Osteocyte (in vitro differentiated cells): ENCODE measurements around the gene EME2. TPM values are rescaled to one million over a fixed set of nuclear protein-coding genes. Genes with fewer than 3 reads are reported as not detected.

ENCODE experiments used
- DNase-seq: peaks from one replicate; pipeline ENCODE4 v3.0.0; 2021; ENCODE audit warnings: mixed read lengths; ENCODE audit not compliant: unreplicated experiment; ENCODE audit errors: extremely low spot score
- H3K27ac Mint-ChIP-seq: one replicate; pipeline ENCODE4 v1.8.0; 2021; ENCODE audit warnings: mild to moderate bottlenecking, mixed read lengths; ENCODE audit not compliant: unreplicated experiment
- H3K27me3 Mint-ChIP-seq: one replicate; pipeline ENCODE4 v1.8.0; 2021; ENCODE audit warnings: mixed read lengths; ENCODE audit not compliant: unreplicated experiment
- H3K36me3 Mint-ChIP-seq: one replicate; pipeline ENCODE4 v1.8.0; 2021; ENCODE audit warnings: mixed read lengths; ENCODE audit not compliant: unreplicated experiment
- H3K4me1 Mint-ChIP-seq: one replicate; pipeline ENCODE4 v1.8.0; 2021; ENCODE audit warnings: mixed read lengths; ENCODE audit not compliant: unreplicated experiment
- H3K4me3 Mint-ChIP-seq: one replicate; pipeline ENCODE4 v1.8.0; 2021; ENCODE audit warnings: mild to moderate bottlenecking, moderate library complexity, mixed read lengths; ENCODE audit not compliant: unreplicated experiment
- H3K9me3 Mint-ChIP-seq: one replicate; pipeline ENCODE4 v1.8.0; 2021; ENCODE audit warnings: mixed read lengths; ENCODE audit not compliant: unreplicated experiment
- long read RNA-seq: library from polyadenylated mRNA; unstranded; transcript quantifications from one replicate; pipeline ENCODE4 v2.0.0, GENCODE V29; 2021
- total RNA-seq: library from RNA; stranded (reverse); gene quantifications from 2 replicates; pipeline ENCODE4 v1.2.1, GENCODE V29; 2021
- TF ChIP-seq, protein P1 (sequence below): fragments of 200-600 bp; sonication (generic); IDR thresholded peaks from 2 replicates; pipeline ENCODE4 v1.5.0; 2021; ENCODE audit warnings: antibody characterized with exemption, mild to moderate bottlenecking, moderate library complexity

Gene EME2, protein sequence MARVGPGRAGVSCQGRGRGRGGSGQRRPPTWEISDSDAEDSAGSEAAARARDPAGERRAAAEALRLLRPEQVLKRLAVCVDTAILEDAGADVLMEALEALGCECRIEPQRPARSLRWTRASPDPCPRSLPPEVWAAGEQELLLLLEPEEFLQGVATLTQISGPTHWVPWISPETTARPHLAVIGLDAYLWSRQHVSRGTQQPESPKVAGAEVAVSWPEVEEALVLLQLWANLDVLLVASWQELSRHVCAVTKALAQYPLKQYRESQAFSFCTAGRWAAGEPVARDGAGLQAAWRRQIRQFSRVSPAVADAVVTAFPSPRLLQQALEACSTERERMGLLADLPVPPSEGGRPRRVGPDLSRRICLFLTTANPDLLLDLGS
- total RNA-seq, result 21.5 and 22.4 TPM in 2 replicates
- long read RNA-seq, partial matches to known transcripts, result 0 of 1 reads
- long read RNA-seq, other reads (novel, unspliced or antisense), result 1 of 1 reads

DNA sequence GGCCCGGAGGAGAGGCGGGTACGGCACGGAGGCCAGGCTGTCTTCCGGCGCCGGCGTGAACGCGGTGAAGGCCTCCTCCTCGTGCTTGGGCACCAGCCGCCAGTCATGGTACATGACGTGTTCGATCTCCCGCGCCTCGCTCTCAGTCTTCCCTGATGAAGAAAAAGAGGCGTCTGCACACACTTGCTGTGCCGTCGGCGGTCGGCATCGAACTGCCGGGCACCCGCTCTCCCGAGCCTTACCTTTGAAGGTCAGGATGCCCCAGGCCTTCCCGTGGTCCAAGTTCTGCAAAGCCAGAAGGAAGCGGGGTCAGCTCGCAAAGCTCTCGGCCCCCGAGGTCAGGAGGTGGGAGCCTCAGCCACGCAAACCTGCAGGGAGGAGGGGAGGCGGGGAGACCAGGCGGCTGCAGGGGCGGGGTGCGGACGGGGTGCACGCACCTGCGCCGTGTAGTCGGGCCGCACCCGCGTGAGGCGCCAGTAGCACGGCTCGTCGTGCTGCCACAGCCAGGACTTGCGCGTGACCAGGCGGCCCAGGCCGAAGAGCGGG, at the start of gene EME2:
TSS of gene EME2 (plus strand) at position 449 of the 546 bp plus-strand sequence. CDS start 418 bp downstream, outside the sequence.
- peak within 1 kb of the TSS; percentile 83 for H3K27ac Mint-ChIP-seq
- H3K9me3 Mint-ChIP-seq, result no peaks in the 10 kb centered on the region
- TF ChIP-seq, protein P1, sequence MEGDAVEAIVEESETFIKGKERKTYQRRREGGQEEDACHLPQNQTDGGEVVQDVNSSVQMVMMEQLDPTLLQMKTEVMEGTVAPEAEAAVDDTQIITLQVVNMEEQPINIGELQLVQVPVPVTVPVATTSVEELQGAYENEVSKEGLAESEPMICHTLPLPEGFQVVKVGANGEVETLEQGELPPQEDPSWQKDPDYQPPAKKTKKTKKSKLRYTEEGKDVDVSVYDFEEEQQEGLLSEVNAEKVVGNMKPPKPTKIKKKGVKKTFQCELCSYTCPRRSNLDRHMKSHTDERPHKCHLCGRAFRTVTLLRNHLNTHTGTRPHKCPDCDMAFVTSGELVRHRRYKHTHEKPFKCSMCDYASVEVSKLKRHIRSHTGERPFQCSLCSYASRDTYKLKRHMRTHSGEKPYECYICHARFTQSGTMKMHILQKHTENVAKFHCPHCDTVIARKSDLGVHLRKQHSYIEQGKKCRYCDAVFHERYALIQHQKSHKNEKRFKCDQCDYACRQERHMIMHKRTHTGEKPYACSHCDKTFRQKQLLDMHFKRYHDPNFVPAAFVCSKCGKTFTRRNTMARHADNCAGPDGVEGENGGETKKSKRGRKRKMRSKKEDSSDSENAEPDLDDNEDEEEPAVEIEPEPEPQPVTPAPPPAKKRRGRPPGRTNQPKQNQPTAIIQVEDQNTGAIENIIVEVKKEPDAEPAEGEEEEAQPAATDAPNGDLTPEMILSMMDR, result no peak
- peaks cover 20% of the 10 kb centered on the region for H3K4me1 Mint-ChIP-seq
- DNase-seq, result no peak
- H3K4me3 Mint-ChIP-seq, result peak within 1 kb of the TSS; percentile 91
- H3K36me3 Mint-ChIP-seq, result peaks cover 5% of the 10 kb centered on the region
- H3K27me3 Mint-ChIP-seq, result no peaks in the 10 kb centered on the region

DNA sequence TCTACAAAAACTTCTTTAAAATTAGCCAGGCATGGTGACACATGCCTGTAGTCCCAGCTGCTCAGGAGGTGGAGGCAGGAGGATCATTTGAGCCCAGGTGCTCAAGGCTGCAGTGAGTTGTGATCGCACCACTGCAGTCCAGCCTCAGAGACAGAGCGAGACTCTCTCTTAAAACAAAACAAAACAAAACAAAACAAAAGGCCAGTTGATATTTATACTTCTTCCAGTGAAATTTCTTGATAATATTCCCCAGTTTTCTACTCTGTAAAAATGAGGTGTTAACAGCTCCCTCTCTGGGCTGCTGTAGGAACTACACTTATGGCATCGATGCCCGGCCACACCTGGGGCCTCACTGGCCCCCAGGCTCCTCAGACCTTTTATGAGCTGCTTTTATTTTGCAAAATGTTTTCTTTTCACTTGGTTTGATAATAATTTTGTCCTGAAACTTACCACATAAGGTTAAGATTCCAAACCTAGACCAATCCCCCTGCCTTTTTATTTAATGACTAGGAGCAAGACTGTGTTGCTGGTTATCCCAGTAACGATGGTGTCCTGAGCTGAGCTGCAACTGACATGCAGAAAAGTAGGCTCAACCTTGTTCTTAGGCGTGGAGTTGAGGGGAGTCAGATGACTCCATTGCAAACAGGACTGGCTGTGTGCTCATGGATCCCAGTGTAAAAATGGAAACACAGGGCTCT, 49.0 kb upstream of the EME2 start:
- Mint-ChIP-seq H3K36me3 (peaks cover 12% of the 10 kb centered on the region), H3K4me3 (no peak overlapping the region), H3K9me3 (no peaks in the 10 kb centered on the region), H3K27me3 (no peaks in the 10 kb centered on the region), H3K27ac (peak overlapping the region; percentile 96), H3K4me1 (peaks cover 30% of the 10 kb centered on the region)
- DNase-seq, result no peak
- TF ChIP-seq, protein P1, result peak; percentile 76

DNA sequence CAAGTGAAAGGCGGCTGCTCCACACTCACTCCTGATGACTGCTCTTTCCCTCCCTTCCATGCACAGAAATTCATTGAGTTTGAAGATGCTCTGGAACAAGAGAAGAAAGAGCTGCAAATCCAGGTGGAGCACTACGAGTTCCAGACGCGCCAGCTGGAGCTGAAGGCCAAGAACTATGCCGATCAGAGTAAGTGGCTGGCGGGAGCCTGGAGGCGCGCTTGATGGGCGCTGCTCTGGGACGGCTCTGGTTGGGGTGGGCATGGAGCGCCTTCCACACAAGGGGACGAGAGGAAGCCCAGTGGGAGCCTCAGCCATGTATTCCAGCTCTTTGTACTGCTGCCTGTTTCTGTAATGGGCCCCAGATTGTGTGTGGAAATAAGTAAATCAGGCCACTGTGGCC, 48.1 kb upstream of the EME2 start:
- peaks cover 28% of the 10 kb centered on the region for H3K4me1 Mint-ChIP-seq
- no peak overlapping the region for H3K4me3 Mint-ChIP-seq
- H3K36me3 Mint-ChIP-seq, result peaks cover 15% of the 10 kb centered on the region
- H3K27ac Mint-ChIP-seq, result no peak overlapping the region
- H3K9me3 Mint-ChIP-seq, result no peaks in the 10 kb centered on the region
- no peak for DNase-seq
- no peaks in the 10 kb centered on the region for H3K27me3 Mint-ChIP-seq
- TF ChIP-seq, protein P1, result no peak

DNA sequence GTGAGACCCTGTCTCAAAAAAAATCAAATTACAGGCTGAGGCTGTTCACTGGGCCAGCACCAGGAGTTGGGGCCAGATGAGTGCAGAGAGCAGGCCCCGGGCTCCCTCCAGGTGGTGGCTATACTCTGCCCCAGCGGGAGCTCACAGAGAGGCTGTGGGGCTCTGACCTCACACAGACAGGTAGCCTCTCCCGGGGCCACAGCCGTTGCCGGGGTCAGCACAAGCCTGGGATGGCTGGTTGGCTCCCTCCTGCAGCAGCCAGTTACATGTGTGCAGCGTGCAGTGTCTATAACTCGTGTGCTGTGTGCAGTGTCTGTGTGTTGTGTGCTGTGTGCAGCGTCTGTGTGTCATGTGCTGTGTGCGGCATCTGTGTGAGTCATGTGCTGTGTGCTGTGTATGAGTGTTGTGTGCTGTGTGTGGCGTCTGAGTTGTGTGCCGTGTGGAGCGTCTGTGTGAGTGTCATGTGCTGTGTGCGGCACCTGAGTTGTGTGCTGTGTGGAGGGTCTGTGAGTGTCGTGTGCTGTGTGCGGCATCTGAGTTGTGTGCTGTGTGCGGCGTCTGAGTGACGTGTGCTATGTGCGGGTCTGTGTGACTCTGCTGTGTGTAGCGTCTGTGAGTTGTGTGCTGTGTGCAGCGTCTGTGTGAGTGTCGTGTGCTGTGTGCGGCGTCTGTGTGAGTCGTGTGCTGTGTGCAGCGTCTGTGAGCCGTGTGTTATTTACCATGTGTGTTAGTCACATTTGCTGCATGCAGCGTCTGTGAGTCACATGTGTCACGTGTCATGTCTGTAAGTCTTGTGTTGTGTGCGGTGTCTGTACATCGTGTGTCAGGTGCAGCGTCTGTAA, 45.7 kb upstream of the EME2 start:
- no peak for DNase-seq
- TF ChIP-seq, protein P1, result no peak
- Mint-ChIP-seq H3K4me1 (peaks cover 17% of the 10 kb centered on the region), H3K36me3 (peaks cover 20% of the 10 kb centered on the region), H3K27ac (no peak overlapping the region), H3K27me3 (no peaks in the 10 kb centered on the region), H3K4me3 (no peak overlapping the region), H3K9me3 (no peaks in the 10 kb centered on the region)
